AG04449 (cell line): ENCODE measurements around the gene EVA1C.

Experiments used
- CTCF ChIA-PET: fragments of 350-600 bp; formaldehyde crosslinking; extraction: SDS; loops from one replicate; lab custom pipeline; 2021; ENCODE audit warnings: antibody characterized with exemption; lab: Yijun Ruan, JAX
- POLR2A ChIA-PET: fragments of 400-600, 350-600 bp; formaldehyde crosslinking; extraction: SDS; loops from one replicate; lab custom pipeline; 2020; ENCODE audit warnings: antibody characterized with exemption, inconsistent platforms; lab: Yijun Ruan, JAX
- DNase-seq: peaks from one replicate; pipeline ENCODE4 v3.0.0-alpha.2; 2010; ENCODE audit warnings: low read depth, low spot score
- H3K4me3 ChIP-seq: 2 replicates; pipeline ENCODE4 v1.5.1; 2011; ENCODE audit warnings: low read depth, mild to moderate bottlenecking, control low read depth, low read length
- CTCF ChIP-seq: IDR thresholded peaks from one replicate; pipeline ENCODE4 v1.5.1; 2011; ENCODE audit warnings: mild to moderate bottlenecking, moderate library complexity, low read length, control low read depth, inconsistent platforms; ENCODE audit not compliant: insufficient read depth; ENCODE audit errors: missing control alignments

The EVA1C gene

GRCh38 chr21:32413015-32413504 lies 554 bp downstream of the EVA1C start:
- DNase-seq: no peak
- ChIA-PET CTCF (interaction anchor here (1.2 to 18.1 kb wide), 6 partner anchors 10 to 193 kb away, joined by 3 to 218 read pairs (median 25); no protein-coding TSS in a partner anchor), POLR2A (no interaction called here)
- TF ChIP-seq CTCF: no peak
- H3K4me3 ChIP-seq: peak overlapping the region; percentile 56

- DNase-seq: no peak
- ChIA-PET POLR2A (no interaction called here), CTCF (interaction anchor here (0.7 to 18.1 kb wide), 11 partner anchors 9 to 195 kb away, joined by 3 to 218 read pairs (median 6); no protein-coding TSS in a partner anchor)
- no peak overlapping the region for H3K4me3 ChIP-seq
- no peak for TF ChIP-seq CTCF
These were observed 1.4 kb downstream of the EVA1C start for GRCh38 chr21:32413697-32414578.

- H3K4me3 ChIP-seq: no peak overlapping the region
- ChIA-PET POLR2A (no interaction called here), CTCF (interaction anchor here (0.7 to 18.1 kb wide), 11 partner anchors 9 to 194 kb away, joined by 3 to 218 read pairs (median 6); no protein-coding TSS in a partner anchor)
- TF ChIP-seq CTCF: peak; percentile 27
- DNase-seq: no peak
These were observed 2.3 kb downstream of the EVA1C start for GRCh38 chr21:32414579-32415358.

- POLR2A ChIA-PET: no interaction called here
- CTCF ChIA-PET: interaction anchor here (1.1 to 18.1 kb wide), 8 partner anchors 8 to 184 kb away, joined by 3 to 218 read pairs (median 12); no protein-coding TSS in a partner anchor
- H3K4me3 ChIP-seq: no peak overlapping the region
- no peak for DNase-seq
- no peak for TF ChIP-seq CTCF
These were observed 3.2 kb downstream of the EVA1C start for GRCh38 chr21:32415451-32416398.

GRCh38 chr21:32418146-32418545 lies 5.6 kb downstream of the EVA1C start:
- H3K4me3 ChIP-seq: no peak overlapping the region
- POLR2A ChIA-PET: no interaction called here
- no peak for DNase-seq
- CTCF ChIA-PET: interaction anchor here (1.0 kb wide), 2 partner anchors 15 to 183 kb away, joined by 3 to 6 read pairs; no protein-coding TSS in a partner anchor
- TF ChIP-seq CTCF: no peak
